T-helper 22 cell (primary cell): ENCODE results near the gene MPEG1.

Source experiments
- DNase-seq: peaks from one replicate; pipeline ENCODE4 v3.0.0-alpha.2; 2020; ENCODE audit warnings: low read depth

MPEG1 gene

GRCh38 chr11:59212744-59213631 lies at the start of gene MPEG1:
Gene MPEG1, minus strand, starts transcription at chr11:59212927. Its CDS starts 62 bp downstream, at chr11:59212865.
- DNase-seq, result no peak

GRCh38 chr11:59262177-59262818 lies 49.6 kb upstream of the MPEG1 start:
- DNase-seq, result no peak

- no peak for DNase-seq
Observed at GRCh38 chr11:59261150-59261549, 48.4 kb upstream of the MPEG1 start.

GRCh38 chr11:59259867-59260475 lies 47.2 kb upstream of the MPEG1 start:
- DNase-seq, result no peak

GRCh38 chr11:59259047-59259446 lies 46.3 kb upstream of the MPEG1 start:
- no peak for DNase-seq

- DNase-seq, result no peak
Observed at GRCh38 chr11:59255281-59255680, 42.6 kb upstream of the MPEG1 start.

GRCh38 chr11:59254286-59254685 lies 41.6 kb upstream of the MPEG1 start:
- DNase-seq, result no peak

- DNase-seq, result no peak
Observed at GRCh38 chr11:59253001-59253400, 40.3 kb upstream of the MPEG1 start.

- DNase-seq, result no peak
Observed at GRCh38 chr11:59249535-59249934, 36.8 kb upstream of the MPEG1 start.

GRCh38 chr11:59247531-59248227 lies 35.0 kb upstream of the MPEG1 start:
- no peak for DNase-seq

GRCh38 chr11:59243633-59244032 lies 30.9 kb upstream of the MPEG1 start:
- DNase-seq, result no peak

- no peak for DNase-seq
Observed at GRCh38 chr11:59240322-59240721, 27.6 kb upstream of the MPEG1 start.

- DNase-seq, result no peak
Observed at GRCh38 chr11:59226396-59226795, 13.7 kb upstream of the MPEG1 start.

- DNase-seq, result no peak
Observed at GRCh38 chr11:59225017-59225416, 12.3 kb upstream of the MPEG1 start.

GRCh38 chr11:59224351-59224928 lies 11.7 kb upstream of the MPEG1 start:
- DNase-seq, result no peak

- DNase-seq, result no peak
Observed at GRCh38 chr11:59223611-59224010, 10.9 kb upstream of the MPEG1 start.

GRCh38 chr11:59223177-59223576 lies 10.4 kb upstream of the MPEG1 start:
- DNase-seq, result no peak

GRCh38 chr11:59222464-59223060 lies 9.8 kb upstream of the MPEG1 start:
- no peak for DNase-seq

GRCh38 chr11:59221441-59221840 lies 8.7 kb upstream of the MPEG1 start:
- DNase-seq, result no peak

GRCh38 chr11:59219836-59220235 lies 7.1 kb upstream of the MPEG1 start:
- DNase-seq, result no peak

GRCh38 chr11:59218893-59219292 lies 6.2 kb upstream of the MPEG1 start:
- DNase-seq, result no peak

- no peak for DNase-seq
Observed at GRCh38 chr11:59218319-59218718, 5.6 kb upstream of the MPEG1 start.
